Stimulated activated CD8-positive, alpha-beta memory T cell treated with anti-CD3 and anti-CD28 coated beads, Interleukin-4, amount 100 ng/mL, for 48 hours (primary cell): ENCODE data around the gene FTSJ3.
"Not testable (repeated sequence)": the region's sequence is repeated elsewhere in the genome, so short reads cannot be mapped to it uniquely, and the experiment has no call there.

Source experiments
- DNase-seq: peaks from one replicate; pipeline ENCODE4 v3.0.0-alpha.2; 2020

Gene FTSJ3

DNA sequence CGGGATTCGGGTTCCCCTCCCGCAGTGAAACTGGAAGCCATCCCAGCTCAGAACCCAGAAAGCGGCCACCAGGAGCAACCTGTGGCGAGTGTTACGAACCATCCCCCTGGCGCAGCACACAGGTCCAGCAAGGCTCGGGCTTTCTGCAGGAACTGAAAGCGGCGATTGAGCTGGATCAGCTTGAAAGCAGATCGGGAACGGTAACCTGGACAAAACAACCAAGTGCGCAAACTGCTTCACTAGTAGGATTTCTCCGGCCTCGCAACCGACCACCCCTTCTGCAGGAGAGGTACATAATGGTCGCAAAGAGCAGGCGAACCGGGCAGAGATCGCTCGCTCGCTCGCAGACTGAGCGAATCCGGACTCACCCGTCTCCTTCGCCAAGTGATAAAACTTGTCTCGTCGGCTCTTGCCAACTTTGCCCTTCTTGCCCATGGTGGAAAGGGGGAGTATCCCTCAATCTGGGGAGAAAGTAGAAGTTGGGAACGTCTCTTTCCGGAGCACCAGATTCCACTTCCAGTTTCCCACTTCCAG, 928 bp downstream of the FTSJ3 start:
- no peak for DNase-seq

DNA sequence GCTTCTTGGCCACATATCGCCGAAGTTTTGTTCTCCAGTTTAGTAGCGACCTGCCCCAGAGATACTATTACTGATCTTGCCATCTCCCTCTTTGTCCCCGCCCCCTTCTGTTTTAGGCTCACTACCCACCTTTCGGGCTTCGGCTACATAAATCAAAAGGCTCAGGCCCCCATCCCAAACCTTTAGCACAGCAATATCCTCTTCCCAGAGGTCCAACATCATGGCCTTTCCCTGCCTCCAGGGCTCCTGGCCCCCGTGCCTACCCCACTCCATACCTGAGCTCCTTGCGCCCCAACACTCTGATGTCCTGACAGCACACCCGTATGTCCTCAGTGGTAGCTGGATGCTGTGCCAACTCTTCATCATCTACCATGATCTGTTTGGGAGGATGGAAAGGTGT, 3.1 kb downstream of the FTSJ3 start:
- no peak for DNase-seq

DNA sequence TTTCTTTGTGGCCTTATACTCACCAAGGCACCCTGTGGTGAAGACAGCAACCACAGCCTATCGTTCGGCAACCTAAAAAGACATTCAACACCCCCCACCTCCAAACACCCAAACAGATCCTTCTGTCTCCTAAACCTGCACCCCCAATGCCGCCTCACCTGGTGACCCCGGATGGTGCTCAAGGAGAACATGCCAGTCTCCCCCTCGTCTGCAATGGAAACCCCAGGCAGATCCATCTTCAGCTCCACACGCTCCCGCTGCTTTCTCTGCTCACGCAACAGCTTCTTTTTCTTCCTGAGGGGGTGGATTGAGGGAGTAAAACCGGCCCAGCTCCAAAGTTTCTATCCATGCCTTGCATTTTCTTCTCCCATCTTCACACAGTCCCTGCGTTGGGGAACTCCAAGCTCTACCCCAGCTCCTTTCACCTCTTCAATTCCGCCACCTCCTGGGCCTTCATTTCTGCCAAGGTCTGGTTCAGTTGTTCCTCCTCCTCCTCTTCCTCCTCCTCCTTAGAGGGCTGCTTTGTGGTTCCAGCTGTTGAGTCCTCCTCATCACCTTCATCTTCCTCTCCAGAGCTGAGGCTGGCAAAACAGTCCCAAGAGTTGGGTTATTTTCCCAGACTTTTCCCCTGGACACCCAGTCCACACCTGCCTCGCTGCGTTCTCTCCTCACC, 3.7 kb downstream of the FTSJ3 start:
- DNase-seq: no peak

DNA sequence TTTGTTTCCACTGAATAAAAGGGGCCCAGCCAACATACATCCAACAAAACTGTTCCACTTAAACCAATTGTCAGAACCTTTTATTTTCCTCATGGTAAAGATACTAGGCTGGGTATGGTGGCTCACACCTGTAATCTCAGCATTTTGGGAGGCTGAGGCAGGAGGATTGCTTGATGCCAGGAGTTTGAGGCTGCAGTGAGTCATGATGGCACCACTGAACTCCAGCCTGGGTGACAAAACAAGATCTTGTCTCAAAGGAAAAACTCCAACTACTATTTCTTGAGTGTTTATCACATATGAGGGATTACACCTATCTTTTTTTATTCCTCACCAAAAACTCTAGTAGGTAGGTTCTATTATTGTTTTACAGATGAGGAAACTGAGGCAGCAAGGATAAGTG, 4.9 kb downstream of the FTSJ3 start:
- no peak for DNase-seq

GRCh38 chr17:63821804-63822203, 5.7 kb downstream of the FTSJ3 start:
- DNase-seq: no peak

DNA sequence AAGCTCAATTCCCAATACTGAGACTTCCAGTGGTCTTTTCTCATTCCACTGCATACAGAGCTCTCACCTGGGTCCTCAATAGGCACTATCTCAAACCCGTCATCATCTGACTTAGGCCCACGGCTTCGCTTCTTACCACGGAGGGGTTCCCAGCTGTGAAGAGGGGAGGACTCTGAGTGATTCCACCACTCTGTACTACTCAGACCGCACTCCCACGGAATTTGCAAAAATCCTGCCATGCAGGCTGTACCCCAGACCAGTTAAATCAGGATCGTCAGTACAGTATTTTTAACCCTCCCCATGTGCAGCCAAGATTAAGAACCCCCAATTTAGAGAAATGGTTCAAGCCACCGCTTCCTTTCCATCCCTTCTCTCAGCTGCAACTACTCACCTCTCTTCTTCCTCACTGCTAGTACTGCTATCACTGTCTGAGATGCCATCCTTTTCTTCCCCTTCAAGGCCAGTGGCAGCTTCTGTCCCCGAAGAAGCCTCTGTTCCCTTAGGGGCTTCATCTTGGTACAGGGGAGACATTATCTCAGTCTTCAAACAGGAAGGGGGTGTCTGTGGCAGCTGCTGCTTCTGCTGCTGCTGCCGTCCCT, 6.4 kb downstream of the FTSJ3 start:
- no peak for DNase-seq

DNA sequence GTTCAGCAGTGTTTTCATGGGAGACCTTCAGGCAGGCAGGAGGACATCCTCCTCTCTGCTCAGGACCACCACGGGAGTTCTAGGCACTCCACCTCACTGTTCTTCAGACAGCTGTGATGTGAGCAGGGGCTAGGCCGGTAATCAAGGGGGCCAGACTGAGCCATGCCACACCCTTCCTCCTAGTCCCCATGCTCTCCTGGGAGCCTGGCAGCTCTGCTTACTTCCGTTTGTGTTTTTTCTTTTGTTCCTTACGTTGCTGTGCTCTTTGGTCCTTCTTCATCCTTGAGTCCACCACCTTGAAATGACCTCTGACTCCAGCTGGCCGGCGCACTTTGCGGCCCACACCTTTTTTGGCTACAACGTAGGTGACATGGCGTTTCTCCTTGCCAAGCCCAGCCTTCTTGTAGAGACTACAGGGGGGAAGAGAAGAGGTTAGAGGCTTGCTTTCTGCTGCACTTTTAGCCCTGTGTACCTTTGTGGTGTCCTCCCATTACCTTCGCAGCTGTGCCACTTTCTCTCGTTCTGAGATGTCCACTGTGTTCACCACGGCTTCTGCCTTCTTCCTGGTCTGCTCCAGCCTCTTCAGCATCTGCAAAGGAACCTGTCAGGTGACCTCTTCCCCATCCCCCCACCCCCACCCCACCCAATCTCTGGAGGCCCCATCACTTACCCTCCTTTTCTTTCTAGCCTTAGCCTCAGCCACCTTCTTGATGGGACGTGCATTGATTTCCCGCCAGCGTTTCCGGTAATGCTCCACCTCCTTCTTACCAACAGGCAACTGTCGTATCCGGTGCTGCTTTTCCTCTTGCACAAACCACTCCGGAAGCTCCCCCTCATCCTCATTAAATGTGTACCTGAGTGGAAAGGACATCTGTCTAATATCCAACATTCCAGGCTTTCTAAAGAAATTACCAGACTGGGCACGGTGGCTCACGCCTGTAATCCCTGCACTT, 7.6 kb downstream of the FTSJ3 start:
- no peak for DNase-seq

DNA sequence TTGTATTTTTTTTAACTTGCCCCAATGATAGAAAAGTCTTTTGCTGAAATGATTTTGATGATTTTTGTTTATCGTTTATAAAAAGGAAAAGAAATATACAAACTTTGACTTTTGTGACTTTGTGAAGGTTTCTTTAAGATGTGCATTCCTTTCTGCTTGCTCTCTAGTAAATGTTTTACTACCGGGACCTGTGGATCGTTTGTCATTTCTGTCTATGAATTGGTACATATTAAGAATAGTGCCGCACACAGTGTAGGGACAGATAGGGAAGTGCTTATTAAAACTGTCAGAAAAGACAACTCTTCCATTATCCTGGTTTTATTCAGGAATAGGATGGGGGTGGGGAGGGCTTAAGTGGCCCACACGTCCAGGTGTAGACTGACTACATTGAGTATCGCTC, 8.3 kb downstream of the FTSJ3 start:
- no peak for DNase-seq

DNA sequence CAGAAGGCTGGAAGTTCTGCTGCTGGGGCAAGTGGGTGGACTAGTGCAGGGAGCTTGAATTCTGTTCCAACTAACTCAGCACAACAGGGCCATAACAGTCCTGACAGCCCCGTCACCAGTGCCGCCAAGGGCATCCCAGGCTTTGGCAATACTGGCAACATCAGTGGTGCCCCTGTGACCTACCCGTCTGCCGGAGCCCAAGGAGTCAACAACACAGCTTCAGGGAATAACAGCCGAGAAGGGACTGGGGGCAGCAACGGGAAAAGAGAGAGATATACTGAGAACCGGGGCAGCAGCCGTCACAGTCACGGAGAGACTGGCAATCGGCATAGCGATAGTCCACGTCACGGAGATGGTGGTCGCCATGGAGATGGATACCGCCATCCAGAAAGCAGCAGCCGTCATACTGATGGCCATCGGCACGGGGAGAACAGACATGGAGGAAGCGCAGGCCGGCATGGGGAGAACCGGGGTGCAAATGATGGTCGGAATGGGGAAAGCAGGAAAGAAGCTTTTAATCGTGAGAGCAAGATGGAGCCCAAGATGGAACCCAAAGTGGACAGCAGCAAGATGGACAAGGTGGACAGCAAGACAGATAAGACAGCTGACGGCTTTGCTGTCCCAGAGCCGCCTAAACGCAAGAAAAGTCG, 9.6 kb downstream of the FTSJ3 start:
- no peak for DNase-seq

DNA sequence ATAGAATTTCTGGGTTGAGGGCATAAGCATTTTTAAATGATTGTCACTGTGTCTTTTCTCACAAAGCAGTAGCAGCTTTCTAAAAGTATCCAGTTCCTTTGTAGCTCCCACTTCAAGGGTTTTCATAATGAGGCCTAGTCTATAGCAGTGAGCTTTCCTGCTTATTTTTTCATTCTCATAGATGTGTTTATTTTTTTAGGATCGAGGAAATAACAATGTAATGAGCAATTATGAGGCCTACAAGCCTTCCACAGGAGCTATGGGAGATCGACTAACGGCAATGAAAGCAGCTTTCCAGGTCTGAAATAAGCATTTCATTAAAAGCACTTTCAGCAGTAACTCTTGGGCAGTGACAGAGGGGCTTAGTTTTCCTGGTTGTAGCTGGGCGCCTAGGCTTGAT, 10.8 kb downstream of the FTSJ3 start:
- DNase-seq: no peak

DNA sequence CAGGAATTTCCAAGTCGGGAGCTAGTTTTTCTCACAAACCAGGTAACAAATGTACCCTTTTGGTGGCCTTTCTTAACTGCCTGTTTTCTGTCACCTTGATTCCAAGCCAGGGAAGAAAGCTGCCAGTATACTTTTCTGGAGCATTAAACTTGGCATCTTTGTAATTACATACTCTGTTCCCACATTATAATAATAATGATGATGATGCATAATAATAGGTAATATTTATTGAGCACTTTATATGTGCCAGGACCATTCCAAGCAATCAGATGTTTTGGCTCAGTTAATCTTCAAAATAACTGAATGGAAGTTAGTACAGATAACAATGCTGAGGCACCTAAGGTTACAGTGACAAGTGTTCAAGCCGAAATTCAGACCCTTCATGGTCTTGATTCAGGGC, 11.3 kb downstream of the FTSJ3 start:
- DNase-seq: no peak

DNA sequence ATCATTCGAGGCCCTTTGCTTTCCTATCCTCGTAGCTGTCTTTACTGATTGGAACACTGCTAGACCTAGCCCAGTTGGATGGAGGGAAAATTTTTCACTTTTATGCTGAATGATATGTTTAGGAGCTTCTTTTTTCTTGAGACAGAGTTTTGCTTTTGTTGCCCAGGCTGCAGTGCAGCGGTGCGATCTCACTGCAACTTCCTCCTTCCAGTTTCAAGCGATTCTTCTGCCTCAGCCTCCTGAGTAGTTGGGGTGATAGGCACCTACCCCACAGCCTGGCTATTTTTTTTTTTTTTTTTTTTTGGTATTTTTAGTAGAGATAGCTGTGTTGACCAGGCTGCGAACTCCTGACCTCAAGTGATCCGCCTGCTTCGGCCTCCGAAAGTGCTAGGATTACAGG, 17.5 kb downstream of the FTSJ3 start:
- no peak for DNase-seq

GRCh38 chr17:63805591-63805990, 21.9 kb downstream of the FTSJ3 start:
- DNase-seq: no peak

DNA sequence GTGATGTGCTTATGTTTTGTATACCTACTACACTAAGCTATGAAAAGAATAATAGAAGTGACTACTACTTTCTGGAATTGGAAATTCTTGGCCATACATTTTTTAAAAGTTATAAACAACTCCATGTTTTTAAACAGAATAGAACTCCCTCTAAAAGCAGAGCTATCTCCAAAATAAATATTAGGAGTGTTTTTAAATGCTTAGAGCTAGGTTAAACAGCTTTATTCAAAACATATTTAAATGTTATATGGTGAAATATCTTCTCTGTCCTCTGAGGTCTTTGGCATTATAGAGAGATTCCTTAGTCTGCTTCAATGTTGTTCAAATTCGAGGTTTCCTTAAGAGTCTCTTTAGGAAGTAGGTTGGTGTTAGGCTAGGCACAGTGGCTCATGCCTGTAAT, 23.1 kb downstream of the FTSJ3 start:
- DNase-seq: no peak

GRCh38 chr17:63800783-63801182, 26.7 kb downstream of the FTSJ3 start:
- DNase-seq: no peak

- DNase-seq: no peak
Observed at GRCh38 chr17:63798572-63799106, 28.8 kb downstream of the FTSJ3 start.

- not testable (repeated sequence) for DNase-seq
Observed at GRCh38 chr17:63796375-63796774, 31.1 kb downstream of the FTSJ3 start.

- no peak for DNase-seq
Observed at GRCh38 chr17:63792055-63792729, 35.3 kb downstream of the FTSJ3 start.

DNA sequence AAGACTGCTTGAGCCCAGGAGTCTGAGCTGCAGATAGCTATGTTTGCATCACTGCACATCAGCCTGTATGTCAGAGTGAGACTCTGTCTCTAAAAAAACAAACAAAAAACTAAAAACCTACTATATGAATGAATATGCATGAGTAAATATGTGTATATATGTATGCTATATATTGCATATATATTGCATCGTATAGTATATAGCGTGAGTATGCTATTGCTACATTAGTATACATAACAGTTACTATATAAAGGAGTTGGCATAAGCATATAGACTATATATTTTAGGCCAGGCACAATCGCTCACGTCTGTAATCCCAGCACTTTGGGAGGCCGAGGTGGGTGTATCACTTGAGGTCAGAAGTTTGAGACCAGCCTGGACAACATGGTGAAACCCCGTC, 37.4 kb downstream of the FTSJ3 start:
- no peak for DNase-seq

- DNase-seq: no peak
Observed at GRCh38 chr17:63786971-63787711, 40.3 kb downstream of the FTSJ3 start.

- no peak for DNase-seq
Observed at GRCh38 chr17:63786117-63786516, 41.3 kb downstream of the FTSJ3 start.

DNA sequence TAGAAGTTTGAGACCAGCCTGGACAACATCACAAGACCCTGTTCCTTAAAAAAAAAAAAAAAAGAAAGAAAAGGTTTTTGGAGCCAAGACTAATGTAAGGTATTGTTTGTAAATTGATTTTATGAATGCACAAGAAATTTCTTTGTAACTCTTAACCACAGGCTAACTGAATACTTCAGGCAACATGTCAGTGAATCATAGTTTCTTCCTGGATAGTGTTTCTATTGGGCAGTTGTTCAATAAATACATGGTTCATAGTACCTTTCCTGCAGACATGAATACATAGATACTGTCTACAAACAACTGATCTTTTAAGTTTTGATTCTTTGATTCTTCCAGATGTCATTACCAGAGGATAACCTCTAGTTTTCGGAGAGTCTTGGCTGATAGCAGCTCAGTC, 41.9 kb downstream of the FTSJ3 start:
- no peak for DNase-seq
